Endodermal cell (in vitro differentiated cells): ENCODE measurements around the gene THOP1. TPM values are rescaled to one million over a fixed set of nuclear protein-coding genes. Genes with fewer than 3 reads are reported as not detected.

Experiments used
- DNase-seq: peaks from one replicate; pipeline ENCODE4 v3.0.0-alpha.2; 2017
- H3K27ac ChIP-seq: 2 replicates; pipeline ENCODE4 v1.5.1; 2013; ENCODE audit warnings: mild to moderate bottlenecking, low read depth, low read length, moderate library complexity
- H3K27me3 ChIP-seq: 2 replicates; pipeline ENCODE4 v1.6.1; 2013; ENCODE audit warnings: mild to moderate bottlenecking, low read length, moderate library complexity; ENCODE audit not compliant: insufficient read depth, control insufficient read depth, poor library complexity, severe bottlenecking
- H3K36me3 ChIP-seq: 2 replicates; pipeline ENCODE4 v1.7.0; 2013; ENCODE audit warnings: mild to moderate bottlenecking, low read length, moderate library complexity; ENCODE audit not compliant: control insufficient read depth, insufficient read depth
- H3K4me1 ChIP-seq: one replicate; pipeline ENCODE4 v1.7.0; 2013; ENCODE audit warnings: low read length; ENCODE audit not compliant: control insufficient read depth, insufficient read depth
- H3K4me3 ChIP-seq: 2 replicates; pipeline ENCODE4 v1.5.1; 2013; ENCODE audit warnings: mild to moderate bottlenecking, low read length, moderate library complexity
- H3K9ac ChIP-seq: 2 replicates; pipeline ENCODE4 v1.6.1; 2013; ENCODE audit warnings: mild to moderate bottlenecking, low read length, moderate library complexity; ENCODE audit not compliant: poor library complexity, severe bottlenecking; ENCODE audit errors: extremely low read depth
- H3K9me3 ChIP-seq: 2 replicates; pipeline ENCODE4 v1.6.1; 2013; ENCODE audit warnings: mild to moderate bottlenecking, low read length, moderate library complexity; ENCODE audit not compliant: control insufficient read depth
- H3K27ac Mint-ChIP-seq: 2 replicates; pipeline ENCODE4 v1.8.0; 2020; ENCODE audit warnings: mixed read lengths
- H3K27me3 Mint-ChIP-seq: 2 replicates; pipeline ENCODE4 v1.8.0; 2021; ENCODE audit warnings: mild to moderate bottlenecking, mixed read lengths; ENCODE audit not compliant: insufficient read depth
- H3K36me3 Mint-ChIP-seq: 2 replicates; pipeline ENCODE4 v1.8.0; 2020; ENCODE audit warnings: low read depth, mixed read lengths
- H3K4me1 Mint-ChIP-seq: 2 replicates; pipeline ENCODE4 v1.8.0; 2020; ENCODE audit warnings: mixed read lengths
- H3K4me3 Mint-ChIP-seq: 2 replicates; pipeline ENCODE4 v1.8.0; 2020; ENCODE audit warnings: mild to moderate bottlenecking, moderate library complexity, mixed read lengths
- H3K9me3 Mint-ChIP-seq: 2 replicates; pipeline ENCODE4 v1.8.0; 2020; ENCODE audit warnings: mild to moderate bottlenecking, mixed read lengths
- CTCF ChIP-seq: fragments of 200-600 bp; sonication (generic); conservative IDR thresholded peaks from 2 replicates; pipeline ENCODE4 v1.5.0; 2021; ENCODE audit warnings: antibody characterized with exemption, mild to moderate bottlenecking
- WGBS, 2 experiments: methylation state at CpG; one replicate each; pipeline versions ENCODE4 v1.1.5 to v1.1.7; 2013; ENCODE audit warnings: missing lambda C conversion rate in 2 of 2, mixed read lengths in 1 of 2; ENCODE audit not compliant: insufficient coverage in 1 of 2, insufficient read length in 1 of 2; 5-methylcytosine and 5-hydroxymethylcytosine counted together
- total RNA-seq, 2 donors: library from RNA; stranded (reverse); fragmentation: NEBNext Ultra II Directional in 1 of 2; extraction: Animal tissue kit (Norgen Biotek cat#: 25700) in 1 of 2; gene quantifications; 2 replicates in 1 of 2; 3 replicates in 1 of 2; pipeline ENCODE4 v1.2.1, GENCODE V29; 2021

Gene THOP1
- total RNA-seq, 2 donors from 2014 or later = 130 to 170 TPM

- Histone ChIP-seq H3K9ac (peak within 1 kb of the TSS; percentile 57), H3K27me3 (no peaks in the 10 kb centered on the region), H3K9me3 (no peaks in the 10 kb centered on the region), H3K4me3 (peak within 1 kb of the TSS; percentile 88), H3K27ac (no peak within 1 kb of the TSS), H3K4me1 (no peaks in the 10 kb centered on the region), H3K36me3 (peaks cover under 1% of the 10 kb centered on the region)
- Mint-ChIP-seq H3K9me3 (no peaks in the 10 kb centered on the region), H3K36me3 (peaks cover 16% of the 10 kb centered on the region), H3K27ac (peak within 1 kb of the TSS; percentile 93), H3K4me3 (peak within 1 kb of the TSS; percentile 79), H3K27me3 (no peaks in the 10 kb centered on the region), H3K4me1 (no peaks in the 10 kb centered on the region)
- peak; percentile 99 for DNase-seq
- WGBS, 2 experiments = 0 to 1% methylated on average over 5 to 63 of the region's 64 CpGs
- TF ChIP-seq CTCF = peak; percentile 91
Measured at GRCh38 chr19:2819540-2820111, 34.3 kb downstream of the THOP1 start, which contains the start of gene ZNF554. TSS of gene ZNF554 (plus strand) at chr19:2819868. CDS start at chr19:2820072, 204 bp downstream.

GRCh38 chr19:2820112-2820702 lies 34.9 kb downstream of the THOP1 start:
- H3K4me3 ChIP-seq = peak overlapping the region; percentile 88
- no peak for TF ChIP-seq CTCF
- no peaks in the 10 kb centered on the region for H3K4me1 Mint-ChIP-seq
- peak overlapping the region; percentile 79 for H3K4me3 Mint-ChIP-seq
- 0 to 4% methylated on average over 11 to 36 of the region's 36 CpGs for WGBS, 2 experiments
- no peaks in the 10 kb centered on the region for H3K27me3 ChIP-seq
- peaks cover 20% of the 10 kb centered on the region for H3K36me3 Mint-ChIP-seq
- peak overlapping the region; percentile 93 for H3K27ac Mint-ChIP-seq
- H3K9ac ChIP-seq = peak overlapping the region; percentile 57
- H3K9me3 ChIP-seq = no peaks in the 10 kb centered on the region
- no peak overlapping the region for H3K27ac ChIP-seq
- peak; percentile 77 for DNase-seq
- no peaks in the 10 kb centered on the region for H3K36me3 ChIP-seq
- H3K27me3 Mint-ChIP-seq = no peaks in the 10 kb centered on the region
- H3K4me1 ChIP-seq = no peaks in the 10 kb centered on the region
- no peaks in the 10 kb centered on the region for H3K9me3 Mint-ChIP-seq

GRCh38 chr19:2822846-2823245 lies 37.5 kb downstream of the THOP1 start:
- peaks cover 14% of the 10 kb centered on the region for H3K9me3 Mint-ChIP-seq

More at GRCh38 chr19:2822846-2823245, 37.5 kb downstream of the THOP1 start:
- H3K4me1 ChIP-seq = no peaks in the 10 kb centered on the region
- no peak for TF ChIP-seq CTCF
- WGBS, 2 experiments = 93 to 100% methylated on average over 2 to 5 of the region's 5 CpGs
- Mint-ChIP-seq H3K4me1 (no peaks in the 10 kb centered on the region), H3K36me3 (peaks cover 42% of the 10 kb centered on the region), H3K27ac (no peak overlapping the region), H3K4me3 (no peak overlapping the region), H3K27me3 (no peaks in the 10 kb centered on the region)
- H3K9ac ChIP-seq = no peak overlapping the region
- H3K27me3 ChIP-seq = no peaks in the 10 kb centered on the region
- DNase-seq = no peak
- H3K9me3 ChIP-seq = peaks cover 11% of the 10 kb centered on the region
- no peak overlapping the region for H3K27ac ChIP-seq
- peaks cover 7% of the 10 kb centered on the region for H3K36me3 ChIP-seq
- no peak overlapping the region for H3K4me3 ChIP-seq
